Kasumi-1 (cell line): Measurements from ENCODE around the gene TEX52.
A peak's percentile ranks its signal among the peaks of the same experiment; 100 is the strongest.
"Not testable (repeated sequence)": the region's sequence is repeated elsewhere in the genome, so short reads cannot be mapped to it uniquely, and the experiment has no call there.

Experiments used
- DNase-seq, 2 experiments: peaks; one replicate each; lab custom pipeline; 2025; lab: John Stamatoyannopoulos, UW

The TEX52 gene

DNA sequence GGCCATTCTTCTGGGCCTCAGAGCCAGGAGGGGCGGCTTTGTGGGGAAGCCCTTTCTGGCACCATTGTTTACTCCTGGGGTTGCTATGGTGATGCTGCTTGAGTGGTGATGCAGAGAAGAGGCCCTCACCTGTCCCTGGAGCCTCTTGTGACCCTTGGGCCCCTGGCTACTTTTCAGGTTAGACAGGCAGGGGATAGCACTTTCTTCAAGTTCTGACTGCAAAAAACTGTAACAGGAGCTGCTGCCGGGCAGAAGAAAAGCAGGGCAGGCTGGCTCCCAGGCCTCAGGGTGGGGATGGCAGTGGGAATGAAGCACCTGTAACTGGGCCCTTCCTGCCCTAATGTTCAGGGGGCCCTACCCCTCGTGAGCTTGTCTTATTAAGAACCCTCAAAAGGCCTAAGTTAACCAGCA is at the start of gene TEX52:
TEX52 (minus strand) TSS at position 19 of the 411 bp plus-strand sequence; CDS start at position 6, 13 bp downstream.
- DNase-seq = no peak

DNA sequence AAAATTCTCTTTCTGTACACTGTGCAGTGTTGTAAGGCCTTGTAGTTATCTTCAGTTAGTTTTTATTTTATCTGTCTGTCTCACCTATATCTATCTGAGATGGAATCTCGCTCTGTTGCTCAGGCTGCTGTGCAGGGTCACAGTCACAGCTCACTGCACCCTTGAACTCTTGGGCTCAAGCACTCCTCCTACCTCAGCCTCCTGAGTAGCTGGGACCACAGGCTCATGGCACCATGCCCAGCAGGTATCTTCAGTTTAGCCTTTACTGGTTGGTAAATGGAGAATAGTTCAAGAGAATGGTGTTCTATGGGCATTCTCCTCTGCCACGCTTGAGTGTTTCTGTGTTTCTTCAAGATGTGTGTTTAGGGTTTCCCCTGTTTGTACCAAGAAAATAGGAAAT is 47.4 kb upstream of the TEX52 start:
- DNase-seq = no peak

- DNase-seq = no peak
Observed at GRCh38 chr12:2902272-2902880, 45.5 kb upstream of the TEX52 start.

DNA sequence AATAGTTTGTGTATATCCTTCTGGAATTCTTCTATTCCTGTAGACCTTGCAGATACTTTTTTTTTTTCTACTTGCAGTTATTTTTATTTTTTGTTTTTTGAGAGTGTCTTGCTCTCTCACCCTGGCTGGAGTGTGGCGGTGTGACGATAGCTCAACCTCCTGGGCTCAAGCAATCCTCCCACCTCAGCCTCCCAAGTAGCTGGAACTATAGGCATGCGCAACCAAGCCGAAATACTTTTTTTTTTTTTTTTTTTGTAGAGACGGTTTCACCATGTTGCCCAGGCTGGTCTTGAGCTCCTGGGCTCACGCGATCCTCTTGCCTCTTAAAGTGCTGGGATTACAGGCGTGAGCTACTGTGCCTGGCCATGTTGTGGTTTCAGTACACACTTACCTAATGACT is 43.8 kb upstream of the TEX52 start:
- DNase-seq = no peak

DNA sequence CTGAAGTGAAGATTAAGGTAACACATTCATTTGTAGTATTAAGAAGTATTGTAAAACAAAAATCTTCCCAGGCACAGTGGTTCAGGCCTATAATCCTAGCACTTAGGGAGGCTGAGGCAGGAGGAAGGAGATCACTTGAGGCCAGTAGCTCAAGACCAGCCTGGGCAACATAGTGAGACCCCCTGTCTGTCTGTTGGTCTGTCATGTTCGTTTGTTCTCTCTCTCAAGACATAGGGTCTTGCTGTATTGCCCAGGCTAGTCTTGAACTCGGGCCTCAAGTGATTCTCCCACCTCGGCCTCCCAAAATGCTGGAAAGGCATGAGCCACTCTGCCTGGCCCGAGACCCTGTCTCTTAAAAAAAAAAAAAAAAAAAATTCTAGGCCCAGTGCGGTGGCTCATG is 40.6 kb upstream of the TEX52 start:
- no peak for DNase-seq

DNA sequence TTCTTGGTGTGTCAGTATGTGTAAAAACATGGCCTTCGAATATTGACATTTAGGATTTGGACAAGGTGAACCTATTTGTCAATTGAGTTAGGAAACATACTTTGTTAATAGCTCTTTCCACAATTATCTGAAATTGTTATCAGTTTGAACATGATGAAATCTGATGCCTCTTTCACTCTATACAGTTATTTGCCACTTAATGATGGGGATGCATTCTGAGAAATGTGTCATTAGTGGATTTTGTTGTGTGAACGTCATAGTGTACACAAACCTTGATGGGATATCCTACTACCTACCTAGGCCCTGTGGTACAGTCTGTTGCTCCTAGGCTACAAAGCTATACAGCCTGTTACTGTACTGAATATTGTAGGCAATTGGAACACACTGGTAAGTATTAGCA is 38.7 kb upstream of the TEX52 start:
- no peak for DNase-seq

- no peak for DNase-seq
Observed at GRCh38 chr12:2895051-2895451, 38.2 kb upstream of the TEX52 start.

- DNase-seq = no peak
Observed at GRCh38 chr12:2893007-2893406, 36.2 kb upstream of the TEX52 start.

- DNase-seq = no peak
Observed at GRCh38 chr12:2892246-2892645, 35.4 kb upstream of the TEX52 start.

GRCh38 chr12:2891240-2892053 is 34.6 kb upstream of the TEX52 start:
- no peak for DNase-seq

DNA sequence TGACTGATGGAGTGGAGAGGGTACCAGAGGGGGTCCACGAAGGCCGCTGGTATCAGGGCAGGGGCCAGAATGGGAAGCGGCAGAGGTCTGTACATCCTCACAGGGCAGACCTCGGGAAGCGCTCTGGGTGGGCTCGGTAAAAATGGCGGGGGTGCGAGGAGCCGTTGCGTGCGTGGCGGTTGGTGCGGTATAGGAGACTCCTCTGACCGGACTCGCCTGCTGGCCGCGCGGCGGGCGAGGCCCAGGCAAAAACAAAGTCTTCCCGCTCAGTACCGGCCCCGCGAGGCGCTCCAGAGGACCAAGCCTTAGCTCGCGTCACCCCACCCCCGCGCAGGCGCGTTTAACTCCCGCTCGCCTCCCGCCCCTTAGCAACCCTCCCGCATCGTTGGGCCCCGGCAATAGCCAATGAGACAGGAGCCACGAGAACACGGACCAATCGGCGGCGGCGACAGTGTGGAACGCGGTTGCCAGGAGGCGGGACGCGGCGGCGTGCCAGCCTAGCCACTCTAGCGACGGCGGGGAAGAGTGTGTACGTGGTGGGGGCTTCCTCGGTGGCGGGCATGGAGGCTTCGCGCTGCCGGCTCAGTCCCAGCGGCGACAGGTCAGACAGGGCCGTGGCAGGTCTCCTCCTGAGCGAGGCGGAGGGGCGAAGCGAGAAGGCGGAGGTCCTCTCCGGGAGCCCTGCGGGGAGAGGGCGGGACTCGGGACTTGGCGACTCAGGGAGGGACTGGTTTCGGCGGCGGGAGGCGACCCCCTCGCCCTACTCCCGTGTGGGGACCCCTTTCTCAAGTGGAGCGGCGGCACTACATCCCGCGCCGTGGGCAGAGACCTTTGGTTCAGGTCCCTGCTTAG is 33.8 kb upstream of the TEX52 start, which contains the start of gene TULP3:
TULP3 (plus strand) TSS at position 504 of the 852 bp plus-strand sequence; CDS start at position 561, 57 bp downstream.
- peak; percentile 85 to 87 for DNase-seq

DNA sequence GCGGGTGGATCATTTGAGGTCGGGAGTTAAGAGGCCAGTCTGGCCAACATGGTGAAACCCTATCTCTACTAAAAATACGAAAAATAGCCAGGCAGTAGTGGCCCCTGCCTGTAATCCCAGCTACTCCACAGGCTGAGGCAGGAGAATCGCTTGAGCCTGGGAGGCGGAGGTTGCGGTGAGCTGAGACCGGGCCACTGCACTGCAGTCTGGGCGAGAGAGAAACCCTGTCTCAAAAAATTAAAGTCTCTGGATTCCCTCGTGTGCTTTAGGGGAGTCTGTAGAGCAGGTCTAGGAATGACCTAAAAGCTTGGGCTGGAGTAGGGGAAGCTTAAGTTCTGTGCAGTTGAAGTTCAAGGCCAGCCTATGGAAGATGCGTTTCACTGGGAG is 33.2 kb upstream of the TEX52 start:
- no peak for DNase-seq

DNA sequence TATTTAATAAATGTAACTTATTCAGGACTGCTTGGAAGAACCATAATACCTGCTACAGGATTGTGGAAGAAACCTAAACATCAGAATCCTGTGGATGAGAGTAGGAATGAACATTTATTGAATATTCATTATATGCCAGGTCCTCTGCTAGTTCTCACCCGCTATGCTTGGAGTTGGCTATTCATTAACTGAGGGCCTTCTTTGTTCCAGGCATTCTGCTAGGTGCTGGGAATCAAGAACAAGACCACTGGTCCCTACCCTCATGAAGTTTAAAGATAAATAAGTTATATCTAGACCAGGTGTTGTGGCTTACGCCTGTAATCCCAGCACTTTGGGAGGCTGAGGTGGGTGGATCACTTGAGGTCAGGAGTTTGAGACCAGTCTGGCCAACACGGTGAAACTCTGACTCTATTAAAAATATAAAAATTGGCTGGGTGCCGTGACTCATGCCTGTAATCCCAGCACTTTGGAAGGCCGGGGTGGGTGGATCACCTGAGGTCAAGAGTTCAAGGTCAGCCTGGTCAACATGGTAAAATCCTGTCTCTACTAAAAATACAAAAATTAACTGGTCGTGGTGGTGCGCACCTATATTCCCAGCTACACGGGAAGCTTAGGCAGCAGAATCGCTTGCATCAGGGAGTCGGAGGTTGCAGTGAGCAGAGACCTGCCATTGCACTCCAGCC is 30.1 kb upstream of the TEX52 start:
- DNase-seq = no peak

GRCh38 chr12:2884810-2885209 is 28.0 kb upstream of the TEX52 start:
- DNase-seq = no peak

DNA sequence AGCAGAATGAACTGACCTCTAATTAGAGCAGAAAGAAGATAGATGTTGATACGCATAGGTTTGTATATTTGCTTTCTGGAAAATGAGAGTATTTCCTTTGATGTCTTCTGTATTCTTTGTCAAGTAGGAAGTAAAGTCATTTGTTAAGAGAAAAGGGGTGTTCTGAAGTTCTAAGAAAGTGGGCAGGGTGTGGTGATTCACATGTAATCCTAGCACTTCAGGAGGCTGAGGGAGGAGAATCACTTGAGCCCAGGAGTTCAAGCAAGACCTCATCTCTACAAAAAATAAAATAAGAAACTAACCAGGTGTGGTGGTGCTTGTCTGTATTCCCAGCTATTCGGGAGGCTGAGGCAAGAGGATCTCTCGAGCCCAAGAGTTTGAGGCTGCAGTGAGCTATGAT is 23.0 kb upstream of the TEX52 start:
- DNase-seq = no peak

GRCh38 chr12:2877953-2878732 is 21.3 kb upstream of the TEX52 start:
- DNase-seq = peak in 1 of 2 experiments; percentile 29

DNA sequence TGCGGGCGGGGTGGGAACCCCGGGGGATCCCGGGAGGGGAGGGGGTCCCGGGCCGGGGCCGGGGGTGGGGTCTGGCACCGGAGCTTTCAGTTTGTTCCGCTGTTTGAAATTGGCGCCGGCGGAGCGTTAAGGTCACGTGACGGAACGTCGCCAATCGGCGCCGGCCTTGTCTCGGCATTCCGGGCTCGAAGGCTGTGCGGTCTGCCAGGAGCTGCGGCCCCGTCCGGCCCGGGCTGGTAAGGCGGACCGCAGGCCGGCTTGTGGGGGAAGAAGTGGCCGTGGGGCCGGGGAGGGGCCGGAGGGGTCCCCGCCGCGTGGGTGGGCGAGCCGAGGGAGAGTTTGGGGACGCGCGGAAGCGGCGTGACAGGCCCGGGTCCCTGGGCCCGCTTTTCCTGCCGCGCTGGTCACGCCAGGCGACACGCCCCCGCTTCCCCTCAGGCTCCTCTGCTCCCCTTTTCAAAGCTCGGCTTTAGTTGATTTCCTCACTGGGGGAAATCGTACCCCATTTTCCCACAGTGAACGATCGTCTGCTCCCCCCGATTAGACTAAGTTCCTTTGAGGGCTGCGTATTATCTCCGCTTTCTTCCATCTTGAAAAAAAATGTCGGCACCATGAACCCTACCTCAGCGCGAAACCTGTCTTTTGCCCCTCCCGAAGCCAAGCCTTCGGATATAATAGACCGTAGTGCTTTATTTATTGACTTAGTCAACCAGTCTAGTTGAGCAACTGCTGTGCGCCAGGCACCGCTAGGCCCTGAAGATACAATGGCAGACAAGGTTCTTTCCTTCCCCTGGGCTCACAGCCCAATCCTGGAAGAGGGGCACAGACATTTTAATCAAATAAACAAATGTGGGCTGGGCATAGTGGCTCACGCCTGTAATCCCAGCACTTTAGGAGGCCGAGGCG is 20.5 kb upstream of the TEX52 start, which contains the start of the genes FOXM1 and RHNO1:
FOXM1 (minus strand) TSS at position 128 of the 906 bp plus-strand sequence. CDS start 2,696 bp downstream, outside the sequence.
RHNO1 (plus strand) TSS at position 177 of the 906 bp plus-strand sequence. CDS start 8,144 bp downstream, outside the sequence.
- peak; percentile 46 to 51 for DNase-seq

- DNase-seq = no peak
Observed at GRCh38 chr12:2876431-2877046, 19.7 kb upstream of the TEX52 start.

GRCh38 chr12:2868986-2869632 is 12.3 kb upstream of the TEX52 start:
- DNase-seq = not testable (repeated sequence)
